ENCODE data around the gene LAGE3. TPM values are rescaled to one million over a fixed set of nuclear protein-coding genes. Genes with fewer than 3 reads are reported as not detected.

Gene LAGE3
- total and polyA plus RNA-seq, 2 of the 8 experiments (the other 6 are each of a cell fraction or from before 2014, with no cell fraction given): 44.5 to 102 TPM

DNA sequence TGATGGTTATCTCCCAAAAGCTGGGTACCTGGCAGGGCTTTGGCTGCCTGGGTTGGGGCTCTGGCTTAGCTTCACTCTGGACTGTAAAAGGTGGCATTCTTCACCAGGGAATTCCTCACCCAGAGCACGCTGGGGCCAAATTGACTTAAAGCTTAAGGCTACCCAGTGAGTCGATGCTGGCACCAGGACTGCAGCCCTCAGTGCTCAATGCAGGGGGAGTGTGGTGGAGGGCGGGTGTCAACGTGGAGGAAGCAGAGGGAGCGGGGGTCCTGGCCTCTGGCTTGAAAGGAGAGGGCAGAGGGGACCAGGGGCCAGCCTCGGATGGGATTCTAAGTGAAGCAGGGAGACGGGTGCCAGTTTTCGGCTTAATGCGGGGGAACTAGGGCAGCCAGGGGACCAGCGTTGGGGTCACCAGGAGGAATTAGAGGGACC is 35.6 kb downstream of the LAGE3 start (continued):
- TF ChIP-seq EGR1 (IDR thresholded peaks at IDR 0.05; ENCODE audit: borderline replicate concordance, low read depth, low read length) (no peak), EP300 (IDR thresholded peaks at IDR 0.05; ENCODE audit: borderline replicate concordance in 1 of 2, low read depth in 2 of 2, low read length in 2 of 2) (no peak), SP1 (IDR thresholded peaks at IDR 0.05; ENCODE audit: low read depth, low read length) (no peak)
- TF ChIP-seq, protein P1, sequence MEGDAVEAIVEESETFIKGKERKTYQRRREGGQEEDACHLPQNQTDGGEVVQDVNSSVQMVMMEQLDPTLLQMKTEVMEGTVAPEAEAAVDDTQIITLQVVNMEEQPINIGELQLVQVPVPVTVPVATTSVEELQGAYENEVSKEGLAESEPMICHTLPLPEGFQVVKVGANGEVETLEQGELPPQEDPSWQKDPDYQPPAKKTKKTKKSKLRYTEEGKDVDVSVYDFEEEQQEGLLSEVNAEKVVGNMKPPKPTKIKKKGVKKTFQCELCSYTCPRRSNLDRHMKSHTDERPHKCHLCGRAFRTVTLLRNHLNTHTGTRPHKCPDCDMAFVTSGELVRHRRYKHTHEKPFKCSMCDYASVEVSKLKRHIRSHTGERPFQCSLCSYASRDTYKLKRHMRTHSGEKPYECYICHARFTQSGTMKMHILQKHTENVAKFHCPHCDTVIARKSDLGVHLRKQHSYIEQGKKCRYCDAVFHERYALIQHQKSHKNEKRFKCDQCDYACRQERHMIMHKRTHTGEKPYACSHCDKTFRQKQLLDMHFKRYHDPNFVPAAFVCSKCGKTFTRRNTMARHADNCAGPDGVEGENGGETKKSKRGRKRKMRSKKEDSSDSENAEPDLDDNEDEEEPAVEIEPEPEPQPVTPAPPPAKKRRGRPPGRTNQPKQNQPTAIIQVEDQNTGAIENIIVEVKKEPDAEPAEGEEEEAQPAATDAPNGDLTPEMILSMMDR (IDR thresholded peaks at IDR 0.05; ENCODE audit: control extremely low read depth in 1 of 3, insufficient read depth in 1 of 3, low read depth in 1 of 3, low read length in 3 of 3): no peak
